SH-SY5Y (cell line): Measurements from ENCODE around the gene CNGB1.

Experiments used
- GATA2 ChIP-seq: IDR thresholded peaks from 2 replicates; pipeline ENCODE4 v1.6.1; 2011; ENCODE audit warnings: mild to moderate bottlenecking, low read depth, low read length
- GATA3 ChIP-seq: IDR thresholded peaks from 2 replicates; pipeline ENCODE4 v1.6.1; 2011; ENCODE audit warnings: low read depth, mild to moderate bottlenecking, low read length, moderate library complexity

DNA sequence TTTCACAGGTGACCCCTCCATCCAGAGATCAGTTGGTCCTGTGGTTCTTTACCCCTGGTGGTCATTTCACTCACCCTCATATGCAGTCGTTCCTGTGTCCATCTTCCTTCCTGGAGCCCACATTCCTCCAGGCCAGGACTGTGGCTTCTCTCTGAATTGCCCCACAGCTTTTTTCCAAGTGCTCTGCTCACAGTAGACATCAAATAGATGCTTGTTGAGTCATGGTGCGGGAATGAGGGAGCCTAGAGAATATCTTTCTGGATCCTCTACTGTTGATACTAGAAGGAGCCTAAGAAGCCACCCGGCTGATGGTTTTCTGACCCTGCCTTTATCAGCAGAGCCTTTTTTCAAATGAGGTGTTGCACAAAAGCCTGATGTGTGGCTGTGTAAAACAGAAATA lies 40.7 kb upstream of the CNGB1 start:
- TF ChIP-seq GATA2 (no peak), GATA3 (no peak)
